NCI-H1048 (cell line): Measurements from ENCODE around the gene SLC35A1.

Experiments
- DNase-seq: peaks from one replicate; lab custom pipeline; 2025; lab: John Stamatoyannopoulos, UW

Gene SLC35A1

GRCh38 chr6:87529221-87529620 is 56.4 kb downstream of the SLC35A1 start:
- DNase-seq: no peak

GRCh38 chr6:87534377-87535047 is 61.7 kb downstream of the SLC35A1 start:
- no peak for DNase-seq

GRCh38 chr6:87538510-87539260 is 65.9 kb downstream of the SLC35A1 start:
- no peak for DNase-seq

GRCh38 chr6:87539554-87539953 is 66.8 kb downstream of the SLC35A1 start:
- DNase-seq: no peak

GRCh38 chr6:87540539-87540938 is 67.8 kb downstream of the SLC35A1 start:
- DNase-seq: no peak

GRCh38 chr6:87541041-87541440 is 68.3 kb downstream of the SLC35A1 start:
- no peak for DNase-seq

GRCh38 chr6:87541744-87542143 is 69.0 kb downstream of the SLC35A1 start:
- DNase-seq: no peak

GRCh38 chr6:87543696-87544473 is 71.1 kb downstream of the SLC35A1 start:
- DNase-seq: no peak

GRCh38 chr6:87544474-87544735 is 71.6 kb downstream of the SLC35A1 start:
- DNase-seq: no peak

GRCh38 chr6:87551799-87552198 is 79.0 kb downstream of the SLC35A1 start:
- no peak for DNase-seq

- DNase-seq: no peak
Observed at GRCh38 chr6:87553159-87553765, 80.5 kb downstream of the SLC35A1 start.

- no peak for DNase-seq
Observed at GRCh38 chr6:87555506-87555905, 82.7 kb downstream of the SLC35A1 start.

GRCh38 chr6:87558446-87558845 is 85.7 kb downstream of the SLC35A1 start:
- DNase-seq: no peak

GRCh38 chr6:87561017-87561416 is 88.2 kb downstream of the SLC35A1 start:
- DNase-seq: no peak
